K562 treated with DMSO at 1 percent for 24 hours (cell line): ENCODE data around the gene MOCS1. TPM values are rescaled to one million over a fixed set of nuclear protein-coding genes. Genes with fewer than 3 reads are reported as not detected.

Experiments used
- total RNA-seq: library from RNA; unstranded; fragments of 300-600 nt; gene quantifications from 2 replicates; pipeline ENCODE4 v1.2.3, GENCODE V29; 2022; ENCODE audit warnings: low read depth; ENCODE audit not compliant: insufficient read depth

Gene MOCS1
- total RNA-seq: 18.6 and 18.9 TPM in 2 replicates

GRCh38 chr6:39934131-39934757, at the start of gene MOCS1:
TSS of gene MOCS1 (minus strand) at chr6:39934462. CDS start at chr6:39934417, 45 bp downstream.

Other genes with a start within 250 kb of the MOCS1 start
- not detected in 2 replicates for gene KIF6, start 209.1 kb downstream of the MOCS1 start, total RNA-seq
- 0.13 TPM in 1 of 2 replicates, not detected in the other for gene DAAM2, start 142.1 kb downstream of the MOCS1 start, total RNA-seq